IMR-90 (cell line): ENCODE measurements around the gene CSDE1.

Experiments used
- CEBPB ChIP-seq: IDR thresholded peaks from 2 replicates; pipeline ENCODE4 v1.6.1; 2012; ENCODE audit warnings: low read depth, low read length, improper control_type of control experiment
- CHD1 ChIP-seq: IDR thresholded peaks from 2 replicates; pipeline ENCODE4 v1.6.1; 2012; ENCODE audit warnings: low read depth, low read length, improper control_type of control experiment
- FOS ChIP-seq: fragments of 150-350 bp; IDR thresholded peaks from 2 replicates; pipeline ENCODE4 v1.6.1; 2016; ENCODE audit warnings: low read depth, low read length
- MAZ ChIP-seq: IDR thresholded peaks from 2 replicates; pipeline ENCODE4 v1.6.1; 2012; ENCODE audit warnings: low read depth, mild to moderate bottlenecking, low read length, improper control_type of control experiment, moderate library complexity, borderline replicate concordance
- POLR2A ChIP-seq: IDR thresholded peaks from 2 replicates; pipeline ENCODE4 v1.6.1; 2012; ENCODE audit warnings: mild to moderate bottlenecking, low read depth, low read length
- RAD21 ChIP-seq: IDR thresholded peaks from 2 replicates; pipeline ENCODE4 v1.6.1; 2012; ENCODE audit warnings: low read length, improper control_type of control experiment
- RCOR1 ChIP-seq: IDR thresholded peaks from 2 replicates; pipeline ENCODE4 v1.6.1; 2012; ENCODE audit warnings: mild to moderate bottlenecking, low read length, improper control_type of control experiment; ENCODE audit not compliant: insufficient replicate concordance
- RFX5 ChIP-seq: IDR thresholded peaks from 2 replicates; pipeline ENCODE4 v1.8.0; 2012; ENCODE audit warnings: low read depth, mild to moderate bottlenecking, low read length, moderate library complexity
- SMC3 ChIP-seq: fragments of 150-350 bp; IDR thresholded peaks from 2 replicates; pipeline ENCODE4 v1.6.1; 2016; ENCODE audit warnings: low read depth, mild to moderate bottlenecking, antibody characterized with exemption, low read length, moderate library complexity
- TF ChIP-seq, protein P1 (sequence below): conservative IDR thresholded peaks from 2 replicates; pipeline ENCODE4 v1.5.1; 2012; ENCODE audit warnings: mild to moderate bottlenecking, low read depth, low read length, improper control_type of control experiment
- TF ChIP-seq, protein P2 (sequence below): fragments of 150-350 bp; IDR thresholded peaks from 2 replicates; pipeline ENCODE4 v1.6.1; 2016; ENCODE audit warnings: low read depth, mild to moderate bottlenecking, low read length, moderate library complexity, borderline replicate concordance
- TF ChIP-seq, protein P3 (sequence below): fragments of 150-350 bp; IDR thresholded peaks from 2 replicates; pipeline ENCODE4 v1.6.1; 2017; ENCODE audit warnings: mild to moderate bottlenecking, antibody characterized with exemption, low read length, low read depth

DNA sequence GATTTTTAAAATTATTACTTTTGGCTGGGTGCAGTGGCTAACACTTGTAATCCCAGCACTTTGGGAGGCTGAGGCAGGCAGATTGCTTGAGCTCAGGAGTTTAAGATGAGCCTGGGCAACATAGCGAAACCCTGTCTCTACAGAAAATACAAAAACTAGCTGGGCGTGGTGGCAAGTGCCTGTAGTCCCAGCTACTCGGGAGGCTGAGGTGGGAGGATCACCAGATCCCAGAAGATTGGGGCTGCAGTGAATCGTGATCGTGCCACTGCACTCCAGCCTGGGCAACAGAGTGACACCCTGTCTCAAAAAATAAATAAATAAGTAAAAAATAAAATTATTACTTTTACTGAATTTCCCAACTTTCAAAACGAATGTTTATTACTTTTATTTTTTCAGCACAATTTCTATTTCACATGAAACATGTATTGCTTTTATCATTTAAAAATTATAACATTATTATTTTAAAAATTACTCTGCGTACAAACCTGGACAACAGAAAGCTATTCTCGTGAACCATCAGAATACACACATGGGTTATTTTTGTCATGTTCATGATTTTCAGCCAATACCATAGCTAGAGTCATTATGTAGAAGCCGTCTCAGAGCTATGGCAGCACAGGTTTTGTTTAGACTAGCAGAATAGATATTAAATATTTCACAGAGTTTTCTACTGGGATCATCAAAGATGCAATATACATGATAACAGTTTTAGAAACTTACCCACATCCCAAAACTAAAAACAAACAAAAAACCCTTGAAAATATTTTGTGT, 63.1 kb downstream of the CSDE1 start:
- TF ChIP-seq, protein P1, sequence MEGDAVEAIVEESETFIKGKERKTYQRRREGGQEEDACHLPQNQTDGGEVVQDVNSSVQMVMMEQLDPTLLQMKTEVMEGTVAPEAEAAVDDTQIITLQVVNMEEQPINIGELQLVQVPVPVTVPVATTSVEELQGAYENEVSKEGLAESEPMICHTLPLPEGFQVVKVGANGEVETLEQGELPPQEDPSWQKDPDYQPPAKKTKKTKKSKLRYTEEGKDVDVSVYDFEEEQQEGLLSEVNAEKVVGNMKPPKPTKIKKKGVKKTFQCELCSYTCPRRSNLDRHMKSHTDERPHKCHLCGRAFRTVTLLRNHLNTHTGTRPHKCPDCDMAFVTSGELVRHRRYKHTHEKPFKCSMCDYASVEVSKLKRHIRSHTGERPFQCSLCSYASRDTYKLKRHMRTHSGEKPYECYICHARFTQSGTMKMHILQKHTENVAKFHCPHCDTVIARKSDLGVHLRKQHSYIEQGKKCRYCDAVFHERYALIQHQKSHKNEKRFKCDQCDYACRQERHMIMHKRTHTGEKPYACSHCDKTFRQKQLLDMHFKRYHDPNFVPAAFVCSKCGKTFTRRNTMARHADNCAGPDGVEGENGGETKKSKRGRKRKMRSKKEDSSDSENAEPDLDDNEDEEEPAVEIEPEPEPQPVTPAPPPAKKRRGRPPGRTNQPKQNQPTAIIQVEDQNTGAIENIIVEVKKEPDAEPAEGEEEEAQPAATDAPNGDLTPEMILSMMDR = no peak
- TF ChIP-seq SMC3 (no peak), POLR2A (no peak), CEBPB (no peak), MAZ (no peak), RAD21 (no peak), RFX5 (no peak), CHD1 (no peak), FOS (no peak), RCOR1 (no peak)
- TF ChIP-seq, protein P2, sequence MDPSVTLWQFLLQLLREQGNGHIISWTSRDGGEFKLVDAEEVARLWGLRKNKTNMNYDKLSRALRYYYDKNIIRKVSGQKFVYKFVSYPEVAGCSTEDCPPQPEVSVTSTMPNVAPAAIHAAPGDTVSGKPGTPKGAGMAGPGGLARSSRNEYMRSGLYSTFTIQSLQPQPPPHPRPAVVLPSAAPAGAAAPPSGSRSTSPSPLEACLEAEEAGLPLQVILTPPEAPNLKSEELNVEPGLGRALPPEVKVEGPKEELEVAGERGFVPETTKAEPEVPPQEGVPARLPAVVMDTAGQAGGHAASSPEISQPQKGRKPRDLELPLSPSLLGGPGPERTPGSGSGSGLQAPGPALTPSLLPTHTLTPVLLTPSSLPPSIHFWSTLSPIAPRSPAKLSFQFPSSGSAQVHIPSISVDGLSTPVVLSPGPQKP = no peak
- TF ChIP-seq, protein P3, sequence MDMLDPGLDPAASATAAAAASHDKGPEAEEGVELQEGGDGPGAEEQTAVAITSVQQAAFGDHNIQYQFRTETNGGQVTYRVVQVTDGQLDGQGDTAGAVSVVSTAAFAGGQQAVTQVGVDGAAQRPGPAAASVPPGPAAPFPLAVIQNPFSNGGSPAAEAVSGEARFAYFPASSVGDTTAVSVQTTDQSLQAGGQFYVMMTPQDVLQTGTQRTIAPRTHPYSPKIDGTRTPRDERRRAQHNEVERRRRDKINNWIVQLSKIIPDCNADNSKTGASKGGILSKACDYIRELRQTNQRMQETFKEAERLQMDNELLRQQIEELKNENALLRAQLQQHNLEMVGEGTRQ = no peak
